ENCODE results near the gene DOCK4.

Gene DOCK4

DNA sequence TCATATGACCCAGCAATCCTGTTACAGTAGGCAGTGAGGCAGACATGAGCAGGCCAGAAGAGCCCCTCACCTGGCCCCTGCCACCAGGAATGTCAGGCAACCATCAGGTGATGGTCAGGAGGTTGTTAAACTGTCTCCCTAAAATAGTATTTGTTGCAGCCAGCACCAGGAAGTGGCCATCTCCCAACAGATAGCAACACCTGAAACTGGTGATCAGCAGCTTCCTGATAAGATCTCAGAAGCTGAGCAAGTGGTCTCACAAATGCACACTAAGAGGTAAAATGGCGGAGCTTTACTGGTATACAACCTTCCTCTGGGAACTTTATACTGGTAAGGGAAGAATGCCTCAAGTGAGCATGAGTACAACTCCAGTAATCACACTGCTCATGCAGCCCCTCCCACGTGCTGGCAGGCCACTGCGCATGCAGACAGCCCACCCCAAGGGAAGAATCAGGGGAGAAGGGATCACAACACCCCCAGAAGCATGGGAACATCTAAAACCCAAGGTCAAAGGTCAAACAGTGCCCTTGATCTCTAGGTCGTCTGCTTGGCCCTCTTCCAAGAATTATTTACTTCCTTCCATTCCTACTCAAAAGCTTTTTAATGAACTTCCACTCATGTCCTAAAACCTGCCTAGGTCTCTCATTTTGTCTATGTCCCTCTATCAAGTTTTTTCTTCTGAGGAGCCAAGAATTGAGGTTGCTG, 133.5 kb downstream of the DOCK4 start:
- Mint-ChIP-seq H3K4me1 (ENCODE audit: low read depth) (no peaks in the 10 kb centered on the region), H3K4me3 (no peak overlapping the region), H3K27ac (no peak overlapping the region), H3K9me3 (no peaks in the 10 kb centered on the region), H3K27me3 (peaks cover 10% of the 10 kb centered on the region), H3K36me3 (ENCODE audit: low read depth) (no peaks in the 10 kb centered on the region)
- no peak for DNase-seq

DNA sequence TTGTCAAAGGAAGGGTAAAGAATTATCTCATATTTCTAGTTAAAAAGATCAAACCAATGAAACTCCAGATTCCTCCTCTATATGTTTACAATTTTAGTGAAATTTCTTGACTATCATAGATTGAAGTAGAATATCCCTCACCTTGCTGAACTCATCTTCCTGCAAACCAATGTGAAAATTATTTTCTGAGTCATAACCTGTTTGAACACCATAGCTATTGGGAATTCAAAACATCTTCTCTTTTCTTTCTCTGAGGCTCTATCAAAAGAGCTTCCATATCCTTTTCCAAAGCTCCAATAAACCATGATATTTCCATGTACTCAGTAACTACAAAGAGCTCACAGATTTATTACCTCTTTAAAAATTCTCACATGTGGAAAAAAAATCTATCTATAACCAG, 134.3 kb downstream of the DOCK4 start:
- Mint-ChIP-seq H3K36me3 (ENCODE audit: low read depth) (no peaks in the 10 kb centered on the region), H3K27me3 (peaks cover 10% of the 10 kb centered on the region), H3K4me1 (ENCODE audit: low read depth) (no peaks in the 10 kb centered on the region), H3K27ac (no peak overlapping the region), H3K9me3 (no peaks in the 10 kb centered on the region), H3K4me3 (no peak overlapping the region)
- DNase-seq, result no peak

DNA sequence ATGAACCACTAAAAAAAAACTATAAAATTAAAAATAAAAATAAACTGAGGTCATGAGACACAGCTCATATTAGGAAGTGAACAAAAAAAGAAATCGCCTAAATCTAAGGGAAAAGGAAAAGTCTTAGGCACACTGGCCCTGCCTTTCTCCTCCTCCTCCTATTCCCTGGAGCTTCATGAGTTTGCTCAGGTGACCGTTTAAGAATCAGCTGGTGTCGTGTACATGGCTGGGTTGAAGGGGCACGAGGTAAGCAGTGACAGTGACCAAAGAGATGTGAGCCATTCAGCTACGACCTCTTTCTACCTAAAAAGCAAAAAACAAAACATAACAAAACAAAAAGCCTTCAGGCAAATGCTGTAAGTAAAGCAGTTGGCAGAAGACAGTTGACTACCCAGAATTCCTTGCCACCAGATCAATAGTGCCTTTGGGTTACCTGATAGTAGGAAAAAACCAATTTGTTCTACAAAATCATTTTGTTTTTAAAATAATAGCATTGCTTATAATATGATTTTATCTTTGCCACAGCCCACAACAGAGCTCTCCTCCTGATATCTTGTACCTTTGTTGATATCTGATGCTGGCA, 135.4 kb downstream of the DOCK4 start:
- H3K27me3 Mint-ChIP-seq, result peaks cover 10% of the 10 kb centered on the region

DNA sequence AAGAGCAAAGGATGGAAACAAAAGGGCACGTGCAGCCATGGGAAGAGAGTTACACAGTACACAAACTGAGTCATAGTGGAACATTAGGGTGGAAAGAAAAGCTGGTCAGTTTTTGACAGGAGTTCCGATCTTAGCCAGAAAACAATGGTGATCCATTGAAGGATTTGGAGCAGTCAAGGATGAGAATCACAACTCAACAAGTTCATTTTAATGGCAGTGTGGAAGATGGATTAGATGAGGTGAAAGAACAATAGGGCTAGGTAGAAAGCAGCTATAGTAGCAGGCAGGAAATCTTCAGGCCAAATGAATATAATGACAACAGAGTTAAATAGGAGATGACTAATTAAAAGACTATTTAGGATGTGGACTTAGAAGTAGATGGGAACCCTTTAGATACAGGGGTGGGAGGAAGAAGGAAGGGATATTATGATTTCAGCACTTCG, 136.3 kb downstream of the DOCK4 start:
- H3K4me1 Mint-ChIP-seq (ENCODE audit: low read depth), result no peaks in the 10 kb centered on the region
- peaks cover 4% of the 10 kb centered on the region for H3K27me3 Mint-ChIP-seq
- no peak overlapping the region for H3K4me3 Mint-ChIP-seq
- no peak overlapping the region for H3K27ac Mint-ChIP-seq
- DNase-seq, result no peak
- H3K9me3 Mint-ChIP-seq, result no peaks in the 10 kb centered on the region
- H3K36me3 Mint-ChIP-seq (ENCODE audit: low read depth), result no peaks in the 10 kb centered on the region

More for the DNA sequence above, 135.4 kb downstream of the DOCK4 start:
- no peak overlapping the region for H3K4me3 Mint-ChIP-seq
- H3K36me3 Mint-ChIP-seq (ENCODE audit: low read depth), result no peaks in the 10 kb centered on the region
- no peak for DNase-seq
- H3K27ac Mint-ChIP-seq, result no peak overlapping the region
- no peaks in the 10 kb centered on the region for H3K9me3 Mint-ChIP-seq
- no peaks in the 10 kb centered on the region for H3K4me1 Mint-ChIP-seq (ENCODE audit: low read depth)

DNA sequence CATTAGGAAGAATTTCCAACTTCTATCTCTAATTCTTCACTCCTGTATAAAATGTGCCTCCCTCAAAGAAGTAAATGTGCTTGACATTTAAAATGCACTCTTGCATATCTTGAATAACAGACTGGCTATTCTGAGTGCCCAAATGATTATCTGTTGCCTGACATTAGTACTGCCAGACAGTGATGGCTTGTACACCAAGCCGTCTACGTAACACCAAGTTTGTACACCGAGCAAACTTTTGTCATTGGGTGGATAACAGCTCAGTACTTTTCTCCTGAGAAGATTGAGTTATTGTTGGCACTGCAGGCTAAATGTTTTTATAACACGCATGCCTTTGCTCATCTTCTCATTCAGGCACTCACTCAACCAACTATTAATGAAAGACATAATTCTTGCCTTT, 137.2 kb downstream of the DOCK4 start:
- Mint-ChIP-seq H3K4me3 (no peak overlapping the region), H3K27ac (no peak overlapping the region), H3K9me3 (no peaks in the 10 kb centered on the region)

DNA sequence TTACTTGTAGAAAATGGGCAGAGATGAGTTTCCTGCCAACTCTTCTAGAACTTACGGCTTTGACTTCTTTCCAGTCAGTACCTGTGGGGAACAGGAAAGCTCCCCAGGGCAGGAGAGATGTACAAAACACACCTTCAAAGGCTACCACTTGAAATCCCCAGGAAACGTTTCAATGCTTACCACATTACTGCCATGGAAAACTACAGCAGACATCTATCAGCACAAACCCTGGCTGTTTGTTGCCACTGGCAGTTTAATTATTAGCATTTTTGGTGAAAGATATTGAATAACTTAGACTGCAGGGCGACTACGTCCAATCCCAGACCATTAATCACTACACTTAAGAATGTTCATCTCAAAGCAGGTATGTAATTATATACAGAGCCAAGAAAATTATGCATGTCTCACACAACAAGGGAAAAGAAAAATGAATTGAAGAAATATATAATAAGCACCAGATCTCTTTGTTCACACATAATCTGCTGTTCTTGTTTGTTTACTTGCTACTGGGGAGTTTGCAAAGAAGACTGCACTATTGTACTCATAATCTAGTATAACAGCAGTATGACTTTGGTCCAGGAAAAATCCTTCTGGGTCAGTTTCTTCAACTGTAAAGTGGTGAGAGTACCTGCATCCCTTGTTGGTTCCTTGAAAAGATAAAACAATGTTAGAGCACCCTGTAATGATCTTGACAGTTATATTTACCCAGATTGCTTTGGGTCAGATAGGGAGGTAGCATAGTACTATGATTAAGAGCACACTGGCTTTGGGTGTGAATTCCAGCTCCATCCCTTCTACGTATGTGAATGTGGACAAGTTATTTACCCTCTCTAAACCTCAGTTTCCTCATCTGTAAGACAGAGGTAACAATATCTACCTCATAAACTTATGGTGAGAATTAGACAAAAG, 138.3 kb downstream of the DOCK4 start:
- no peaks in the 10 kb centered on the region for H3K9me3 Mint-ChIP-seq
- no peak overlapping the region for H3K27ac Mint-ChIP-seq
- H3K4me1 Mint-ChIP-seq (ENCODE audit: low read depth), result no peaks in the 10 kb centered on the region
- H3K36me3 Mint-ChIP-seq (ENCODE audit: low read depth), result no peaks in the 10 kb centered on the region
- no peak overlapping the region for H3K4me3 Mint-ChIP-seq
- H3K27me3 Mint-ChIP-seq, result peaks cover 2% of the 10 kb centered on the region
- DNase-seq, result no peak

More for the DNA sequence above, 137.2 kb downstream of the DOCK4 start:
- Mint-ChIP-seq H3K27me3 (no peaks in the 10 kb centered on the region), H3K4me1 (ENCODE audit: low read depth) (no peaks in the 10 kb centered on the region), H3K36me3 (ENCODE audit: low read depth) (no peaks in the 10 kb centered on the region)
- DNase-seq, result no peak

DNA sequence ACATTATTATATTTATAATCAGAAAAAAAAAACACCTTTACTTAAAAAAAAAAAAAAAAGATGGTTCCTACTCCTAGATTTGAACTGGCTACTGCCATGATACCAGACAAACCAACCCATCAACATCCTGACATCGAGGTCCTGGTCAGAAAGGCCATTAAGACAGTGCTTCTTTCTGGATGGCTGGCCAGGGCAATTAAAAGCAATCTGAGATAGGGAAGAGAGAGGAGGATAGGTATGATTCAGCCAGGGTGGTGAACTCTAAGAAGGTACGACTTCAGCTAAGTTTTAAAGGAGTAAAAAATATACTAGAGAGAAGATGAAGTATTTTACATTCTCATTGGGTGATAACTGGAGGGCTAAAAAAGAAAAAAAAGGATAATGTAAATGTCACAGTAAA, 139.0 kb downstream of the DOCK4 start:
- no peak overlapping the region for H3K4me3 Mint-ChIP-seq
- no peaks in the 10 kb centered on the region for H3K4me1 Mint-ChIP-seq (ENCODE audit: low read depth)
- H3K36me3 Mint-ChIP-seq (ENCODE audit: low read depth), result no peaks in the 10 kb centered on the region
- H3K27ac Mint-ChIP-seq, result no peak overlapping the region
- no peak for DNase-seq
- H3K27me3 Mint-ChIP-seq, result peaks cover 2% of the 10 kb centered on the region
- H3K9me3 Mint-ChIP-seq, result no peaks in the 10 kb centered on the region

DNA sequence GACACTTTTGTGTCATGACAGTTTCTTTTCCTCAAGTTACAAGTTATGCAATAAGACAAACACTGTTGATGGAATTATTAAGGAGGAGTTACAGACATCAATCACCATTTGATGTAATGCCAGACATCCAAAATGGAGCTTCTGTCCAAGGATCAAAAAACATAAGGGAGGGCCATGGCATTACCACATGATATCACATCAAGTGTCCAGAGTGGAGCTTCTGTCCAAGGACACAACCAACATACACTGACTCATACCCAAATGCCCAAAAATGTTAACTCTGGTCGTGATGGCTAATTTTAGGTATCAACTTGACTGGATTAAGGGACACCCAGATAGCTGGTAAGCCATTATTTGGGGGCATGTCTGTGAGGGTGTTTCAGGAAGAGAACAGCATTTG, 140.4 kb downstream of the DOCK4 start:
- Mint-ChIP-seq H3K4me1 (ENCODE audit: low read depth) (no peaks in the 10 kb centered on the region), H3K27me3 (peaks cover 2% of the 10 kb centered on the region), H3K27ac (no peak overlapping the region), H3K4me3 (no peak overlapping the region), H3K9me3 (no peaks in the 10 kb centered on the region), H3K36me3 (ENCODE audit: low read depth) (no peaks in the 10 kb centered on the region)
- no peak for DNase-seq

DNA sequence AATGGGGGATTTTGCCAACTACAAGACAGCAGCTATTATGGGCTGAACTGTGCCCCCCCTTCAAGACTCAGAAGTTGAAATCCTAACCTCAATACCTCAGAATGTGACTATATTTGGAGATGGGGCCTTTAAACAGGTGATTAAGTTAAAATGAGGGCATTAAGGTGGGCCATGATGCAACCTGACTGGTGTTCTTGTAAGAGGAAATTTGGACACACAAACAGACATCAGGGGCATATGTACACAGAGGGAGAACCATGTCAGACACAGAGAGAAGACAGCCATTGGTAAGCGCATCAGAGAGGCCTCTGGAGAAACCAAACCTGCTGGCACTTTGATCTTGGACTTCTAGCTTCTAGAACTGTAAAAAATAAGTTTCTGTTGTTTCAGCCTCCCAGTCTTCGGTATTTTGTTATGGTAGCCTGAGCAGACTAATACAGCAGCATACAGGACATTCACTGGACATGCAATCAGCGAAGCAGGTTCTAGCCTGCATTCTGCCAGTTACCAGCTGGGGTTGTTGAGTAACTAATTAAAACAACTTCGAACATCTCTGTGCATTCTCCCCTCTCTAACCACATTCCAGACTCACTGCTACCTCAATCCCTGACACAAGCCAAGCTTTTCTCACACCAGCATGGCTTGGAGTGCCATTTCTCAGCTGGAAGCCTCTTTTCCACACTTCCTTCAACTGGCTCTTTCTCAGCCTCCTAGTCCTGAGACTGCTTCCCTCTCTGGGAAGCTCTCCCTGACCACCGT, 141.4 kb downstream of the DOCK4 start:
- Mint-ChIP-seq H3K36me3 (ENCODE audit: low read depth) (no peaks in the 10 kb centered on the region), H3K27ac (no peak overlapping the region), H3K4me3 (no peak overlapping the region), H3K9me3 (no peaks in the 10 kb centered on the region), H3K27me3 (peaks cover 2% of the 10 kb centered on the region), H3K4me1 (ENCODE audit: low read depth) (no peaks in the 10 kb centered on the region)
- no peak for DNase-seq

DNA sequence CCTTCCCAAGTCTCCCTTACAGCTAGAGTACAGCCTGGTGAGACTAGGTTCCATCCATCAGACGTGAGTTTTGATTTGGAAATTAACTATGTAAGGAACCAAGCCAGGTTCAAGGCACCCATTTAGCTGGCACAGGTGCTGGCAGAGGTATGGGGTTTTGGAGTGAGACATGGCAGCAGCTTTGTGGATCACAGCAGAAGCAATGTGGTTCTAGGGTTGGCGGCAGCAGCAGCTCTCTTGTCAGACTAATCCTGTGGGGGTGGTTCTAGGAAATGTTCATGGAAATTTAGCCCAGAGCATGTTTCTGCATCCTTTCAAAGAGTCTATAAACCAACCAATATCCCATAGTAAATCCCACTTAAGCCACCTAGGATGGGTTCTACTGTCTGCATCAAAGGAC, 142.2 kb downstream of the DOCK4 start:
- no peak for DNase-seq
- H3K36me3 Mint-ChIP-seq (ENCODE audit: low read depth), result no peaks in the 10 kb centered on the region
- H3K4me3 Mint-ChIP-seq, result no peak overlapping the region
- peaks cover 7% of the 10 kb centered on the region for H3K27me3 Mint-ChIP-seq
- no peak overlapping the region for H3K27ac Mint-ChIP-seq
- H3K9me3 Mint-ChIP-seq, result no peaks in the 10 kb centered on the region
- no peaks in the 10 kb centered on the region for H3K4me1 Mint-ChIP-seq (ENCODE audit: low read depth)

DNA sequence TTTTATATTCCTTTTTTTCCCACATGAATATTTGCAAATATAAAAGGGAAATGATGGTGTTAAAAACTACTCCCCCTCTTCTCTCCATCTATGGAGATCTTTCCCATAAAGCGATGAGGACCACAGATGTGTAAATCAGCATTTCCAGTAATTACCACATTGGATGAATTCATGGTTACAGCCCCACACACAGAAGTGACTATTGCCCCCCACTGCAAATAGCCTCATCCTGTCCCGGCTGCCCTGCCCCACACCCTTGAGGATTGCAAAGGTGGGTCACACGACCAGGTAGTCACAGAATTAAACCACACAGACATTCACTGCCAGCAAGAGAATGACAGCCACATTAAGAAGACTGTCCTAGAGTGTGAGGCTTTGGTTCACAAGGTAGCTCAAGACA, 145.1 kb downstream of the DOCK4 start:
- H3K4me3 Mint-ChIP-seq, result no peak overlapping the region
- DNase-seq, result no peak

DNA sequence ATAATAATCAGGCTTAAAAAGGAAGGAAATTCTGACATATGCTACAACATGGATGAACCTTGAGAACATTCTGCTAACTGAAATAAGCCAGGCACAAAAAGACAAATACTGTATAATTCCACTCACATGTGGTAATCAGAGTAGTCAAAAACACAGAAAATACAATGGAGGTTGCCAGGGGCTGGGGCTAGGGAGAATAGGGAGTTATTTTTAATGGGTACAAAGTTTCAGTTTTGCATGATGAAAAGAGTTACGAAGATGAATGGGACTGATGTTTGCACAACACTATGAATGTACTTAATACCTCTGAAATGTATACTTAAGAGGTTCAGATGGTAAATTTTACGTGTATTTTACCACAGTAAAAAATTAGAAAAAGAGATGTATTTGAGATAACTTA, 145.6 kb downstream of the DOCK4 start:
- no peak for DNase-seq
- Mint-ChIP-seq H3K27me3 (peaks cover 7% of the 10 kb centered on the region), H3K36me3 (ENCODE audit: low read depth) (no peaks in the 10 kb centered on the region), H3K9me3 (no peaks in the 10 kb centered on the region), H3K4me3 (no peak overlapping the region), H3K27ac (no peak overlapping the region), H3K4me1 (ENCODE audit: low read depth) (peaks cover 2% of the 10 kb centered on the region)

More for the DNA sequence above, 145.1 kb downstream of the DOCK4 start:
- H3K27me3 Mint-ChIP-seq, result peaks cover 7% of the 10 kb centered on the region
- no peak overlapping the region for H3K27ac Mint-ChIP-seq
- peaks cover 2% of the 10 kb centered on the region for H3K4me1 Mint-ChIP-seq (ENCODE audit: low read depth)
- H3K9me3 Mint-ChIP-seq, result no peaks in the 10 kb centered on the region
- H3K36me3 Mint-ChIP-seq (ENCODE audit: low read depth), result no peaks in the 10 kb centered on the region

DNA sequence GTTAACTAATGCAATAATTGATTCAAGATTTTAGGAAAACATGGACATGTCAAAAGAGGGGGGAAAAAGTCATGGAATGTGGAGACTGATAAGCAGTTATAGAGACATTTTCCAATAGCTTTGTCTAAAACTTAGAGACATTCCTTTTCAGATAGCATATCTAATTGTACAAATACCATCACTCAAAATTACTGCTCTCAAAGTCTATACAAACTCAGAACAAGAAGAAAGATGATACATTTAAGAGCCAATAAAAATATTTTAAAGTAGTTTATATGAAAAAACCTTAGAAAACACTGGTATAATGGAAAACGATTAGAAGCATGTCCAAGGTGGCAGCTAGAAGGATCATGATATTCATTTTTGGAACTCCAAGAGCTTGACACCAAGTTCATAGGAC, 146.5 kb downstream of the DOCK4 start:
- no peaks in the 10 kb centered on the region for H3K36me3 Mint-ChIP-seq (ENCODE audit: low read depth)
- no peaks in the 10 kb centered on the region for H3K9me3 Mint-ChIP-seq
- peaks cover 2% of the 10 kb centered on the region for H3K4me1 Mint-ChIP-seq (ENCODE audit: low read depth)
- no peak for DNase-seq
- no peak overlapping the region for H3K27ac Mint-ChIP-seq
- H3K4me3 Mint-ChIP-seq, result no peak overlapping the region
- peaks cover 7% of the 10 kb centered on the region for H3K27me3 Mint-ChIP-seq

DNA sequence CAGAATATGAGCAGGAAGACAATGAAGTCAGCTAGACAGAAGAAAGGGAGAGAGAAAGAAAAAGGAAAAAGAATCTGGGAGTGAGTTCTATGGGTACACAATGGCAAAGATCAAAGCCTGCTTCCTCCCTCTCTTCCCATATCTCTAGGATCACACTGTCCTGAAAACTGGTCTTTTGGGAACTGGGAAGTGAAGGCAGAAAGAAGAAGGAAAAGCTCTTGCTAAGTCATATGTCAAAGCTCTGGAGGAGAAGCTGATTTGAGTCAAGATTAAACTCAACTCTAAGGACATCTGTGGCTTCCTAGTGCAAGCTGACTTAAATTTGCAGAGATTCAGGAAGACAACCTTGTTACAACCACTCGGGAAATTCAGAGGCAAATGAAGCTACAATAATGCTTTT, 147.5 kb downstream of the DOCK4 start:
- H3K4me3 Mint-ChIP-seq, result no peak overlapping the region
- peaks cover 5% of the 10 kb centered on the region for H3K27me3 Mint-ChIP-seq
- H3K9me3 Mint-ChIP-seq, result no peaks in the 10 kb centered on the region
- no peak for DNase-seq
- H3K4me1 Mint-ChIP-seq (ENCODE audit: low read depth), result peaks cover 2% of the 10 kb centered on the region
- H3K36me3 Mint-ChIP-seq (ENCODE audit: low read depth), result no peaks in the 10 kb centered on the region
- H3K27ac Mint-ChIP-seq, result no peak overlapping the region
